OCI-LY1 (cell line): ENCODE results near the gene STUM.
"Not testable (repeated sequence)": the region's sequence is repeated elsewhere in the genome, so short reads cannot be mapped to it uniquely, and the experiment has no call there.

ENCODE experiments used
- H2AFZ ChIP-seq: fragments of 200-600 bp; sonication (generic), shearing (Covaris generic); 2 replicates; pipeline ENCODE4 v1.6.0; 2014; ENCODE audit warnings: antibody characterized with exemption, mild to moderate bottlenecking, low read length
- H3F3A ChIP-seq: fragments of 200-600 bp; sonication (generic), shearing (Covaris generic); 2 replicates; pipeline ENCODE4 v1.6.0; 2014; ENCODE audit warnings: mild to moderate bottlenecking, antibody characterized with exemption, low read length, moderate library complexity; ENCODE audit not compliant: insufficient read depth
- H3K27ac ChIP-seq: fragments of 200-600 bp; sonication (generic); 2 replicates; pipeline ENCODE4 v1.5.1; 2014; ENCODE audit warnings: low read length, mixed run types, mild to moderate bottlenecking, low read depth; ENCODE audit not compliant: poor library complexity, severe bottlenecking
- H3K27me3 ChIP-seq: fragments of 200-600 bp; sonication (generic); 2 replicates; pipeline ENCODE4 v1.6.0; 2014; ENCODE audit warnings: antibody characterized with exemption, mild to moderate bottlenecking, low read length, moderate library complexity; ENCODE audit not compliant: insufficient read depth
- H3K36me3 ChIP-seq: fragments of 200-600 bp; sonication (generic); 2 replicates; pipeline ENCODE4 v1.6.1; 2014; ENCODE audit warnings: mild to moderate bottlenecking, antibody characterized with exemption, low read length, moderate library complexity, mixed read lengths; ENCODE audit not compliant: insufficient read depth
- H3K4me1 ChIP-seq: fragments of 200-600 bp; sonication (generic); 2 replicates; pipeline ENCODE4 v1.5.1; 2014; ENCODE audit warnings: mild to moderate bottlenecking, low read length, moderate library complexity; ENCODE audit not compliant: insufficient read depth, severe bottlenecking
- H3K4me2 ChIP-seq: fragments of 200-600 bp; sonication (generic), shearing (Covaris generic); 2 replicates; pipeline ENCODE4 v1.6.1; 2014; ENCODE audit warnings: low read length
- H3K4me3 ChIP-seq: fragments of 200-600 bp; sonication (generic); 2 replicates; pipeline ENCODE4 v1.5.1; 2014; ENCODE audit warnings: low read length, low read depth, mild to moderate bottlenecking, mixed read lengths; ENCODE audit not compliant: poor library complexity, severe bottlenecking
- H3K79me2 ChIP-seq: fragments of 200-600 bp; shearing (Covaris generic); 2 replicates; pipeline ENCODE4 v1.6.1; 2016; ENCODE audit warnings: mixed run types, low read length, mixed read lengths; ENCODE audit not compliant: insufficient read depth
- H3K9ac ChIP-seq: fragments of 200-600 bp; sonication (generic), shearing (Covaris generic); 2 replicates; pipeline ENCODE4 v1.6.1; 2014; ENCODE audit warnings: mild to moderate bottlenecking, low read length, mixed read lengths
- H3K9me2 ChIP-seq: fragments of 200-600 bp; sonication (generic), shearing (Covaris generic); 2 replicates; pipeline ENCODE4 v1.6.1; 2014; ENCODE audit warnings: low read depth, mild to moderate bottlenecking, low read length, mixed read lengths
- H3K9me3 ChIP-seq: fragments of 200-600 bp; shearing (Covaris generic); 2 replicates; pipeline ENCODE4 v1.6.1; 2014; ENCODE audit warnings: low read length, mixed read lengths
- H4K20me1 ChIP-seq: fragments of 200-600 bp; sonication (generic), shearing (Covaris generic); 2 replicates; pipeline ENCODE4 v1.6.0; 2016; ENCODE audit warnings: mild to moderate bottlenecking, low read length; ENCODE audit not compliant: insufficient read depth
- CTCF ChIP-seq: fragments of 200-600 bp; sonication (generic), shearing (Covaris generic); IDR thresholded peaks from 2 replicates; pipeline ENCODE4 v1.5.1; 2017; ENCODE audit warnings: mild to moderate bottlenecking, antibody characterized with exemption, low read length, moderate library complexity, mixed read lengths
- EZH2 ChIP-seq: fragments of 200-600 bp; sonication (generic), shearing (Covaris generic); IDR thresholded peaks from 2 replicates; pipeline ENCODE4 v1.8.0; 2017; ENCODE audit warnings: borderline replicate concordance, mixed run types, mild to moderate bottlenecking, antibody characterized with exemption, low read length, moderate library complexity, mixed read lengths

The STUM gene

DNA sequence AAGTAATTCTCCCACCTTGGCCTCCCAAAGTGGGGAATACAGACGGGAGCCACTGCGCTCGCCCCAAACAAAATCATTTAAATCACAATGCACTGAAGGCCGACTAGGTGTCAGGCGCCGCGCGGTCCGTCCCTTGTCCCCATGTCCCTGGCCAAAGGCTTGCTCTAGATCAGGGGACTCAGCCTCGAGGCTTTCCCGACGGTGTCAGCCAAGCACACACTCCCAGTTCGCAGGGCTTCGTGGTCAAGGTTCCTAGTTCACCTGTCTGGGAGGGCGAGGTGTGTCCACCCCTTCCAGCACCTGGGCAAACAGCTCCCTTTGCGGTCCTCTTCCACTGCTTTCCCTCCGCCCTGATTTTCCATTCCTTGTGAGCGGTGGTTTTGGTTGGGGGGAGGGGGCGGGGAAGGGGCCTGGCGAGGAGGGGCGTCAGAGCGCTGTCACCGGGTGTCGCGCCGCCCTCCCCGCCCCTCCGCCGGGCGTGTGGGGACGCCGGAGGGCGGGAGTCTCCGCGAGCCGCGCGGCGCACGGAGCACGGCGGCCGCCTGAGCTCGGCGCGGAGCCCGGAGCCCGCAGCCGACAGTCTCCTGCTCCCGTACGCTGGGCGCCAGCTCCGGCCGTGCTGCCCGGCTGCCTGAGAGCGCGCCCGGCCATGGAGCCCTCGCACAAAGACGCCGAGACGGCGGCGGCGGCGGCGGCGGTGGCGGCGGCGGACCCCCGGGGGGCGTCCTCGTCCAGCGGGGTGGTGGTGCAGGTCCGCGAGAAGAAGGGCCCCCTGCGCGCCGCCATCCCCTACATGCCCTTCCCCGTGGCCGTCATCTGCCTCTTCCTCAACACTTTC is at the start of gene STUM:
STUM (plus strand) TSS at position 509 of the 838 bp plus-strand sequence; CDS start at position 650, 141 bp downstream.
- Histone ChIP-seq H3K36me3 (no peaks in the 10 kb centered on the region), H3K27me3 (no peaks in the 10 kb centered on the region; the same call in 1 of the 2 replicates), H3K79me2 (no peaks in the 10 kb centered on the region), H3K4me2 (peak within 1 kb of the TSS; percentile 61), H2AFZ (no peak within 1 kb of the TSS), H3K9me3 (no peaks in the 10 kb centered on the region), H3K9me2 (no peaks in the 10 kb centered on the region), H3K27ac (no peak within 1 kb of the TSS), H4K20me1 (no peaks in the 10 kb centered on the region), H3K4me3 (peak within 1 kb of the TSS; percentile 44), H3K9ac (no peak within 1 kb of the TSS), H3K4me1 (peaks cover 16% of the 10 kb centered on the region), H3F3A (no peaks in the 10 kb centered on the region)
- TF ChIP-seq CTCF (no peak), EZH2 (no peak)

DNA sequence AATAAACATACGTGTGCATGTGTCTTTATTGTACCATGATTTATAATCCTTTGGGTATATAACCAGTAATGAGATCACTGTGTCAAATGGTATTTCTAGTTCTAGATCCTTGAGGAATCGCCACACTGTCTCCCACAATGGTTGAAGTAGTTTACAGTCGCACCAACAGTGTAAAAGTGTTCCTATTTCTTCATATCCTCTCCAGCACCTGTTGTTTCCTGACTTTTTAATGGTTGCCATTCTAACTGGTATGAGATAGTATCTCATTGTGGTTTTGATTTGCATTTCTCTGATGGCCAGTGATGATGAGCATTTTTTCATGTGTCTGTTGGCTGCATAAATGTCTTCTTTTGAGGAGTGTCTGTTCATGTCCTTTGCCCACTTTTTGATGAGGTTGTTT is 48.9 kb upstream of the STUM start:
- not testable (repeated sequence) for H3K36me3 ChIP-seq, H3K4me2 ChIP-seq

GRCh38 chr1:226506021-226506420 is 42.5 kb upstream of the STUM start:
- H3K4me2 ChIP-seq: no peak overlapping the region
- TF ChIP-seq EZH2: no peak
- no peak overlapping the region for H3K27ac ChIP-seq
- no peaks in the 10 kb centered on the region for H3K4me1 ChIP-seq
- no peaks in the 10 kb centered on the region for H3K9me2 ChIP-seq
- no peaks in the 10 kb centered on the region for H3K9me3 ChIP-seq
- H3K27me3 ChIP-seq: 0 out of 2 replicates have a peak, but pooled peaks cover 5% of the 10 kb centered on the region
- H3K36me3 ChIP-seq: no peaks in the 10 kb centered on the region
- no peak overlapping the region for H3K4me3 ChIP-seq
- H4K20me1 ChIP-seq: no peaks in the 10 kb centered on the region
- H3K9ac ChIP-seq: no peak overlapping the region
- no peaks in the 10 kb centered on the region for H3F3A ChIP-seq
- no peak overlapping the region for H2AFZ ChIP-seq
- no peaks in the 10 kb centered on the region for H3K79me2 ChIP-seq

More for the DNA sequence above, 48.9 kb upstream of the STUM start:
- H3K9ac ChIP-seq, H3K27me3 ChIP-seq, H3K9me2 ChIP-seq, H3K9me3 ChIP-seq, H3K79me2 ChIP-seq, H3K4me1 ChIP-seq, H3K27ac ChIP-seq, H3F3A ChIP-seq, H4K20me1 ChIP-seq, H3K4me3 ChIP-seq, H2AFZ ChIP-seq: not testable (repeated sequence)

GRCh38 chr1:226506921-226507320 is 41.6 kb upstream of the STUM start:
- no peak overlapping the region for H3K4me2 ChIP-seq
- H3K79me2 ChIP-seq: no peaks in the 10 kb centered on the region
- no peak overlapping the region for H3K27ac ChIP-seq
- no peaks in the 10 kb centered on the region for H4K20me1 ChIP-seq
- H3F3A ChIP-seq: no peaks in the 10 kb centered on the region
- H3K4me3 ChIP-seq: no peak overlapping the region
- no peak for TF ChIP-seq CTCF
- no peak for TF ChIP-seq EZH2
- H3K27me3 ChIP-seq: 0 out of 2 replicates have a peak, but pooled peaks cover 5% of the 10 kb centered on the region
- no peaks in the 10 kb centered on the region for H3K9me2 ChIP-seq
- no peak overlapping the region for H3K9ac ChIP-seq
- H2AFZ ChIP-seq: no peak overlapping the region
- H3K9me3 ChIP-seq: no peaks in the 10 kb centered on the region
- no peaks in the 10 kb centered on the region for H3K36me3 ChIP-seq
- H3K4me1 ChIP-seq: no peaks in the 10 kb centered on the region
